DND-41 (cell line): Measurements from ENCODE around the gene RAB37.

Source experiments
- EZH2 ChIP-seq: IDR thresholded peaks from 3 replicates; pipeline ENCODE4 v1.6.1; 2012; ENCODE audit warnings: borderline replicate concordance, low read depth, mild to moderate bottlenecking, moderate library complexity, low read length, inconsistent platforms; ENCODE audit not compliant: severe bottlenecking
- TF ChIP-seq, protein P1 (sequence below): IDR thresholded peaks from 2 replicates; pipeline ENCODE4 v1.5.1; 2012; ENCODE audit warnings: borderline replicate concordance, low read length, moderate library complexity, mild to moderate bottlenecking; ENCODE audit not compliant: poor library complexity, severe bottlenecking; ENCODE audit errors: extremely low read depth

DNA sequence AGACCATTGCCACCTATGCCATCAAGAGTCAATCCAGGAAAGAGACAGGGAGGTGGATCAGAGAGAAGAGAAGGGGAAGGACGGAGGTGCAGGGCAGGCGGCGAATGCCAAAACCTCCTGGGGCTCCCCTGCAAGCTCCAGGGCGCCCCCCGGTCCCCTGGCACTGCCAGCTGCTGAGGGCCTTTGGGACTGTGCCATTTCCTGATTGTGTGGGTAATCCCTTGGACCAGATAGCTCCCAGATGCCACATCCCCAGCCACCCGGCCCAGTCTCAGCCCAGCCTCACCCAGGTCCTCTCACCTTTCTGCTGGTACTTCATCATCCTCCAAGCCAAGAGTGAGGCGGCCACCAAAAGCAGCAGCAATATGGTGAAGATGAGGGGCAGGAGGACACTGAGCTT, 39.0 kb upstream of the RAB37 start:
- TF ChIP-seq, protein P1, sequence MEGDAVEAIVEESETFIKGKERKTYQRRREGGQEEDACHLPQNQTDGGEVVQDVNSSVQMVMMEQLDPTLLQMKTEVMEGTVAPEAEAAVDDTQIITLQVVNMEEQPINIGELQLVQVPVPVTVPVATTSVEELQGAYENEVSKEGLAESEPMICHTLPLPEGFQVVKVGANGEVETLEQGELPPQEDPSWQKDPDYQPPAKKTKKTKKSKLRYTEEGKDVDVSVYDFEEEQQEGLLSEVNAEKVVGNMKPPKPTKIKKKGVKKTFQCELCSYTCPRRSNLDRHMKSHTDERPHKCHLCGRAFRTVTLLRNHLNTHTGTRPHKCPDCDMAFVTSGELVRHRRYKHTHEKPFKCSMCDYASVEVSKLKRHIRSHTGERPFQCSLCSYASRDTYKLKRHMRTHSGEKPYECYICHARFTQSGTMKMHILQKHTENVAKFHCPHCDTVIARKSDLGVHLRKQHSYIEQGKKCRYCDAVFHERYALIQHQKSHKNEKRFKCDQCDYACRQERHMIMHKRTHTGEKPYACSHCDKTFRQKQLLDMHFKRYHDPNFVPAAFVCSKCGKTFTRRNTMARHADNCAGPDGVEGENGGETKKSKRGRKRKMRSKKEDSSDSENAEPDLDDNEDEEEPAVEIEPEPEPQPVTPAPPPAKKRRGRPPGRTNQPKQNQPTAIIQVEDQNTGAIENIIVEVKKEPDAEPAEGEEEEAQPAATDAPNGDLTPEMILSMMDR = no peak
- TF ChIP-seq EZH2 = no peak
